ENCODE data around the gene TRMT11. TPM values are rescaled to one million over a fixed set of nuclear protein-coding genes. Genes with fewer than 3 reads are reported as not detected.
A peak's percentile ranks its signal among the peaks of the same experiment; 100 is the strongest.

Gene TRMT11
- total and polyA plus RNA-seq, 2 donors from 2014 or later: 10.6 to 25.1 TPM

- no peak overlapping the region for H3K9ac ChIP-seq (ENCODE audit: low read length in 3 of 3)
These were observed 80.7 kb downstream of the TRMT11 start for GRCh38 chr6:126067073-126067472.

GRCh38 chr6:126069449-126069848, 83.1 kb downstream of the TRMT11 start:
- FAIRE-seq (no peak), DNase-seq (no peak)
- intact Hi-C loops (cut with DNase I): no loop called here

More at GRCh38 chr6:126067073-126067472, 80.7 kb downstream of the TRMT11 start:
- H3K9me3 ChIP-seq (ENCODE audit: control insufficient read depth in 2 of 3, insufficient read depth in 1 of 3, low read length in 3 of 3): no peaks in the 10 kb centered on the region
- TF ChIP-seq, protein P1, sequence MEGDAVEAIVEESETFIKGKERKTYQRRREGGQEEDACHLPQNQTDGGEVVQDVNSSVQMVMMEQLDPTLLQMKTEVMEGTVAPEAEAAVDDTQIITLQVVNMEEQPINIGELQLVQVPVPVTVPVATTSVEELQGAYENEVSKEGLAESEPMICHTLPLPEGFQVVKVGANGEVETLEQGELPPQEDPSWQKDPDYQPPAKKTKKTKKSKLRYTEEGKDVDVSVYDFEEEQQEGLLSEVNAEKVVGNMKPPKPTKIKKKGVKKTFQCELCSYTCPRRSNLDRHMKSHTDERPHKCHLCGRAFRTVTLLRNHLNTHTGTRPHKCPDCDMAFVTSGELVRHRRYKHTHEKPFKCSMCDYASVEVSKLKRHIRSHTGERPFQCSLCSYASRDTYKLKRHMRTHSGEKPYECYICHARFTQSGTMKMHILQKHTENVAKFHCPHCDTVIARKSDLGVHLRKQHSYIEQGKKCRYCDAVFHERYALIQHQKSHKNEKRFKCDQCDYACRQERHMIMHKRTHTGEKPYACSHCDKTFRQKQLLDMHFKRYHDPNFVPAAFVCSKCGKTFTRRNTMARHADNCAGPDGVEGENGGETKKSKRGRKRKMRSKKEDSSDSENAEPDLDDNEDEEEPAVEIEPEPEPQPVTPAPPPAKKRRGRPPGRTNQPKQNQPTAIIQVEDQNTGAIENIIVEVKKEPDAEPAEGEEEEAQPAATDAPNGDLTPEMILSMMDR (IDR thresholded peaks at IDR 0.05; ENCODE audit: borderline replicate concordance, extremely low read depth, insufficient read depth): no peak
- H3K27me3 ChIP-seq (ENCODE audit: control insufficient read depth, insufficient read depth, low read length): no peaks in the 10 kb centered on the region
- H3K4me3 ChIP-seq (ENCODE audit: low read length in 3 of 3): no peak overlapping the region
- no peaks in the 10 kb centered on the region for H3K36me3 ChIP-seq (ENCODE audit: control insufficient read depth in 2 of 3, insufficient read depth in 3 of 3, low read length in 3 of 3)
- H3K4me1 ChIP-seq (ENCODE audit: control insufficient read depth in 2 of 3, insufficient read depth in 2 of 3, low read depth in 1 of 3, low read length in 3 of 3): no peaks in the 10 kb centered on the region
- DNase-seq (no peak), FAIRE-seq (no peak)
- intact Hi-C loops (cut with DNase I): no loop called here
- H3K27ac ChIP-seq (ENCODE audit: low read depth in 2 of 2, low read length in 2 of 2): no peak overlapping the region

DNA sequence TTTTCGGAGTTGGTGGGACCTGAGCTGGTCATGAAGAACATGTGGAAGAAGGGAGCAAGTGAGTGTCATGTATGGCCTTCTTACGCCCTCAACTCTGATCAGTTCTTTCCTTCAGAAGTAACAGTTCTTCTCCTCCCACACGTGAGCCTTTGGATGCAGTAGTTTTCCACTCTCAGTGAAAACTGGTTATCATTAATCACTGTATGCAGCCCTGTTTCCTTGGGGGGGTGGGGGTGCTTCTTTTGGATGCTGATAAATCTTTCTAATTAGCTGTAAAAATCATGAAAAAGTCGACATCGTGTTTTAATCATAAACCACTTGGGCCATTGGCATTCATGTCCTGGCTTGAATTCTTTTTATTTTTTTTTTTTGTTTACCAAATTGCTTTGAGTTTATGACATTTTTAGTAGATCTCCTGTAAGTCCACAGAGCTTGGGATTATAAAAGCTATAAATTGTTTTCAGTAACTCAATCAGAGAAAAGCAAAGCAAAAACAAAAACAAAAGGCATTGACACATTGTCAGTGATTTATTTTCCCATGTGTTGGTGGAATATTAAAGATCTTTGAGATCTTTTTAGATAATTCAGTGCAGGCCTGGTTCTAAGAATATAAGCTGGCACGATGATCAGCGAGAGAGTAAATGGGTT, 84.8 kb downstream of the TRMT11 start:
- FAIRE-seq (no peak), DNase-seq (peak in 1 of 5 donors; percentile 57)
- Histone ChIP-seq H3K9ac (ENCODE audit: low read length in 3 of 3) (no peak overlapping the region), H3K27ac (ENCODE audit: low read depth in 2 of 2, low read length in 2 of 2) (no peak overlapping the region), H3K36me3 (ENCODE audit: control insufficient read depth in 2 of 3, insufficient read depth in 3 of 3, low read length in 3 of 3) (no peaks in the 10 kb centered on the region), H3K9me3 (ENCODE audit: control insufficient read depth in 2 of 3, insufficient read depth in 1 of 3, low read length in 3 of 3) (no peaks in the 10 kb centered on the region), H3K4me1 (ENCODE audit: control insufficient read depth in 2 of 3, insufficient read depth in 2 of 3, low read depth in 1 of 3, low read length in 3 of 3) (no peaks in the 10 kb centered on the region), H3K4me3 (ENCODE audit: low read length in 3 of 3) (no peak overlapping the region), H3K27me3 (ENCODE audit: control insufficient read depth, insufficient read depth, low read length) (no peaks in the 10 kb centered on the region)
- intact Hi-C loops (cut with DNase I): no loop called here
- TF ChIP-seq, protein P1 (IDR thresholded peaks at IDR 0.05; ENCODE audit: borderline replicate concordance, extremely low read depth, insufficient read depth): no peak

More at GRCh38 chr6:126069449-126069848, 83.1 kb downstream of the TRMT11 start:
- Histone ChIP-seq H3K4me3 (ENCODE audit: low read length in 3 of 3) (no peak overlapping the region), H3K4me1 (ENCODE audit: control insufficient read depth in 2 of 3, insufficient read depth in 2 of 3, low read depth in 1 of 3, low read length in 3 of 3) (no peaks in the 10 kb centered on the region), H3K36me3 (ENCODE audit: control insufficient read depth in 2 of 3, insufficient read depth in 3 of 3, low read length in 3 of 3) (no peaks in the 10 kb centered on the region), H3K27me3 (ENCODE audit: control insufficient read depth, insufficient read depth, low read length) (no peaks in the 10 kb centered on the region), H3K9me3 (ENCODE audit: control insufficient read depth in 2 of 3, insufficient read depth in 1 of 3, low read length in 3 of 3) (no peaks in the 10 kb centered on the region), H3K27ac (ENCODE audit: low read depth in 2 of 2, low read length in 2 of 2) (no peak overlapping the region), H3K9ac (ENCODE audit: low read length in 3 of 3) (no peak overlapping the region)
- TF ChIP-seq, protein P1 (IDR thresholded peaks at IDR 0.05; ENCODE audit: borderline replicate concordance, extremely low read depth, insufficient read depth): no peak
